Stimulated activated CD8-positive, alpha-beta memory T cell treated with anti-CD3 and anti-CD28 coated beads, Interleukin-12 subunit alpha, Interleukin-12 subunit beta, amount 100 ng/mL, for 1 hour (primary cell): ENCODE data around the gene PLXND1.

ENCODE experiments used
- DNase-seq: peaks from one replicate; pipeline ENCODE4 v3.0.0-alpha.2; 2020; ENCODE audit warnings: low read depth

PLXND1 gene

DNA sequence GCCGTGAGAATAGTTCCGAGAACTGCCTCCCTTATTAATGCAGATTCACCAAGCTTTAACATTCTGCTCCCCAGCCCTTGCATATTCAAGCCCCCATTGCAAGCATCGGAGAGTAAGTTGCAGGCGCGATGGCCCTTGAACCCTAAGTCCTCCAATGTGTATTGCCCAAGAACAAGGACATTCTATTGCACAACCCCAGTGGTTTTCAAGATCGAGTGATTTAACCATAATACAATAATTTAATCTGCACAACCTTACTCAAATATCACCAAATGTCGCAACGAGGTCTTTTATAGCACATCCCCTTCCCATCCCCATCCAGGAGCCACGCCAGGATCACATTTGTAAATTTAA is 21.7 kb upstream of the PLXND1 start:
- DNase-seq, result no peak

DNA sequence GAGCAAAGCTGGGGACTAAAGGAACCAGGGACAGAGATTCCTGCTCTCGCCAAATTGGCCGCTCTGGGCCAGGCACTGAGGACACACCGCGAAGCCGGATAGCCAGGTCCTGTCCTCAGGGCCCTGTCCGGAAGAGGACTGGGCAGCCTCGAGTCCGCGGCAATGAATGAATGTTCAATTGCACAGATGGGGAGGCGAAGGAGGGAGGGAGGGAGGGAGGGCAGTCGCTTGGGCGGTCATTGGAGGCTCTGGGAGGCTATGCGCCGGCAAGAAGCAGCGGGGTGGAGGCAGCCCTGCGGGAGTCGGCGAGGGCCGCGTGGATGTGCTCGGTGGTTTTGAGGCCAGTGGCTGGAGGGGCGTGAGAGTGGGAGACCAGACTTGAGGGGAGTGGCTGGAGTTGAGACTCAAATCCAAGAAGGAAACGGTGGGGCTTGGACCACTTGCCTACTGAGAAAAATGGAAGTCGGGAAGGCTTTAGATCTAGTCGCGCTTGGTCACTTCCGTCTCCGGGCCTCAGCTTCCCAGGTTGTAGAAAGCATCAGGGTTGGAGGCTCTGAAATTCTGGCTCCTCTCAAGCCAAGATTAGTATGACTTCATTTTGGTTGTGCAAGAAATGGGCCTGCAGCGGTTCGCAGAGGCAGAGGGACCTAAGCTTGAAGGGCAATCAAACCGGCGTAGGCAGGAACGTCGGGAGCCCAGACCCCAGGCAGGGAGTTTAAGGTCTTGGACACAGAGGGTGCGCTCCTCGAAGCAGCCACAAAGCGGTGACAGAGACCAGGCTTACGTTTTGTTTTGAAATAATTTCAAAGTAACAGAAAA is 21.1 kb upstream of the PLXND1 start:
- no peak for DNase-seq

DNA sequence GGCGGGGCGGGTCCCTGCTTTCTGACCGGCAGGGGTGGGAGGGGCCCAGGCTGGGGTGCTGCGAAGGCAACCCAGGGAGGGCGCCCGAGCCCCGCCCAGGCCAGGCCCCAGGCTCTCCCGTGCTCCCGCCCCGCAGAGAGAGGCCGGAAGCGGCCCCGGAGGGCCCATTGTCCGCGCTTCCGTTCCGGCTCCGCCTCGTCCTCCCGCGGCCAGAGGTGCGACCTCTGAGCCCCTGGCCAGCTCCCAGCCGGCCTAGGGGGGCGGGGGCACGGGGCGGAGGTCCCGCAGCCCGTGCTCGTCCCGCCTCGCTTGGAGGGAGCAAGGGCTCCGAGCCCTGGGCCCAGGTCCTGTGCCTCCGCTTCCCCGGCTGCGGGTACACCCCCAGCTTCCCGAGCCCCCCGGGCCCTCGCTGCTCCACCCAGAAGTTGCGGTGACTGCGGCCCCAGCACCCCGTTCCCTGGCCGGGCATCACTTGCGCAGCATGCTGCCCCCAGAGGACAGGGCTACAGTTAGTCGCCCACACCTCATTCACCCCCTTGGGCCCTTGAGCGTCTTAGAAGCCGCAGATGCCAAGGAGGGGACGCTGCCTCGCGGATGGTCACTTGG is 20.4 kb upstream of the PLXND1 start:
- no peak for DNase-seq

GRCh38 chr3:129625072-129625874 is 18.8 kb upstream of the PLXND1 start:
- DNase-seq, result no peak

DNA sequence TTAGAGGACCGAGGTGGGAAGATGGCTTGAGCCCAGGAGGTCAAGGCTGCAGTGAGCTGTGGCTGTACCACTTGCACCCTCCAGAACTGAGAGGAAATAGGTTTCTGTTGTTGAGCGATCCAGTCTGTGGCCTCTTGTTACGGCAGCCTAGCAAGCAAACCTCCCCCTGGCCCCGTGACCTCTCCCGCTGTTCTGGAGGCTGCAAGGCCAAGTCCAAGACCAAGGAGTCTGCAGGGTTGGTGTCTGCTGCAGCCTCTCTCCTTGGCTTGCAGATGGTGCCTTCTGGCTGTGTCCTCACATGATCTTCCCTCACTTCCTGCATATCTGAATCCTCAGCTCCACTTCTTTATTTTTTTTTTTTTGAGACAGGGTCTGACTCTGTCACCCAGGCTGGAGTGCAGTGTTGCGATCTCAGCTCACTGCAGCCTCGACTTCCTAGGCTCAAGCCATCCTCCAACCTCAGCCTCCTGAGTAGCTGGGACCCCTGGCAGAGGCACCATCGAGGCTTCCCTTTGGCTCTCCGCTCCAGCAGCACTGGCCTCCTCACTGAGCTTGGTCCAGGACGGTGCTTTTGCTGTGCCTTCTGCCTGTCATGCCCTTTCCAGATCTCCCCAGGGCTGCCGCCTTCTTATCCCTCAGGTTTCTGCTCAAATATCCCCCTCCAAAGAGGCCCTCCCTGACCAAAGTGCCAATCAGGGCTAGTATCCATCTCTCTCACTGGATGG is 18.0 kb upstream of the PLXND1 start:
- DNase-seq, result no peak

- DNase-seq, result no peak
These were observed 17.1 kb upstream of the PLXND1 start for GRCh38 chr3:129623447-129624118.

DNA sequence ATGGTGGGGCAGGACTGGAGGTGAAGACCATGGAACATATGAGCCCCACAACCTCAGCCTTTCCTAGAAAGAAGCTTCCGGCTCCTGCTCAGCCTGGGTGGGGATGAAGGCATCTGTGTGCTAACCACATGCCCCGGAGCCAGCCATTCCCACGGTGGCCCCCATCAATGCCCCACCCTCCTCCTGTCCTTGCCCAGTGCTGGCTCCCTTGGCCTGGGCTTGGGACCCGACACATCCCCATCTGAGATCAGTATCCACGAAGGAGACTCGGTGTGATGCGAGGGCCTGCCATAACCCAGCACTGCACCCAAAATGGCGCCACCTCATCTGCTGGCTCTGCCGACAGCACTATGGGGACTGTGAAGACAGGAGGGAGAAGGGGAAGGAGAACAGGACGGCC is 16.5 kb upstream of the PLXND1 start:
- DNase-seq, result no peak

DNA sequence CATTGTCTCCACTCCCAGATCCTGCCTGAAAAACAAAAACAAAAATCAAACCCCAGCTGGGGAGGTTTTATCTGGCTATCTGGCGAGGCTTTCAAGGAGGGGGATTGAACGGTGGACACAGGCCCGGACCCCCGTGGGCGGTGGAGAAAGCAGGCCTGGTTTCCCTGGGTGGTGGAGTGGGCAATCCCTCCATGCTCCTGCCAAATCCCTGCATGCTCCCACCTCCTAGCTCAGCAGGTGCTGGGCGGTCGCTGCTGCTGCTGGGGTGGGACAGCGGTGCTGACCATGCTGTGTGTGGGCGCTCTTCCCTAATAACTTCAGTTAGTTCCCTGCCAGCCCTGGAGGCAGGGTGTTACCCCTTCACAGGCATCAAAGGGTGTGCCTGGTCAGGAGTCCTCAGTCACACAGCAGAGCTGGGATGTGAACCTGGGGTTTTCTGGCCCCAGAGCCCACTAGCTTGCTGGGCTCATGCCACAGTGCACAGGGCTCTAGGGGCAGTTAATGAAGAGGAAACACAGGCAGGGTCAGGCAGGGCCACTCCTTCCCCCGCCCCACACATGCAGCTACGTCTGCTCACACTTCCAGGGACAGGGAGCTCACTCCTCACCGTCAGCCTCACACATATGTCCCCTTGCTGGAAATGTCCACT is 15.9 kb upstream of the PLXND1 start:
- DNase-seq, result no peak

DNA sequence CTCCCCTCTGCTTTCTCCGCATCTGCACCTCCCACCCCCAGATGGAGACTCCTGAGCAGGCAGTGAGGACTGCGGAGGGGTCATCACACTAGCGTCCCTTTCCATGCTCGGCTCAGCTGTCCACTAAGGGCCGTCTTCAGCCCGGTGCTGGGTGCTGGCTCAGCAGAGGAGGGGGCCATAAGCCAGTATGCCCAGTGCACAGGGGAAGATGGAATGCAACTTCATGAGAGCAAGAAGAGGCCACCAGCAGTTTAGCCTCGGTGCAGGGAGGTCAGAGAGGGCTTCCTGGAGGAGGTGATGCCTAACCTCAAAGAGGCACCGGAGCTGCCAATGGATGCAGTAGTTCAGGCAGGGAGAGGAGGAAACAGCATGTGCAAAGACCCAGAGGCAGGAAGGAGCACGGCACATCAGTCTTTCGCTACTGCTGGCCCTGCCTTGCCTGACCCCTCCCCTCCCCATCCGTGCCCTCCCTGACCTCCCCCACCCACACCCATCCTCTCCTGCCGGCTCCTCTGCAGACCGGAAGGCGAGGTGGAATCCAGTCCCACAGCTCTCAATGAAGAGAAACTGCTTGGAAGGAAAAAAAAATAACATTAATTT is 15.2 kb upstream of the PLXND1 start:
- no peak for DNase-seq

DNA sequence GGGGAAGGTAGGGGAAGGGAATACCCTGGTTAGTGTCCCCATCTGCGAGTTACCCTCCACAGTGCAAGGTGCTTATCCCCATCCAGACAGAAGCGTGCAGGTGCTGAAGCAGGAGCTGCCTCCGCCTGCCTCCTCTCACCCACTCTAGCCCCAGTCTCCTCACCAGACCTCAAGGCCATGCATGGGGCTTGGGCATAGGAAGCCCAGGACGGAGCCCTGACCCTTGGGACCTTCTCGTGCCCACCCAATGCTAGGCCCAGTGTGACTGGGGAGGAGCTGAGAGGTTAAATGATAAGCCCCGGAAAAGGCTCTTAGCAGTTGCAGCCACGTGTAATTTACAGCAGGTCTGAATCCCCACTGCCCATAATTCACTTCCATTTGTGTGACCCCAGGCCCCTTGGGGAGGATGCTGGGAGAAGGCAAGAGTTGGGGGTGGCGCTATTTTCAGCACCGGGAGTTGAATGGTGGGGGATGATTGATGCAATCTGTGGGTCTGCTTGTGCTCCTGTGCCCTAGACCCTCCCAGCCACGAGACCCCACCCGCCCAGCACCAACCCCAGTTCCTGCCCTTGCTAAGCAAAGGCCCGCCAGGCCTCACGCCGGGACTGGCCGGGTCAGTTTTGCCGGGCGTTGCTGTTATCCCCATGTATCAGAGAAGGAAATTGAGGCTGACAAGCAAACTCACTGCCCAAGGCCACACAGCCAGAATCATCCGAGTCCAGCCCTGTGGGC is 14.5 kb upstream of the PLXND1 start:
- no peak for DNase-seq

- no peak for DNase-seq
These were observed 13.3 kb upstream of the PLXND1 start for GRCh38 chr3:129619726-129620162.

- DNase-seq, result no peak
These were observed 12.6 kb upstream of the PLXND1 start for GRCh38 chr3:129618901-129619671.

DNA sequence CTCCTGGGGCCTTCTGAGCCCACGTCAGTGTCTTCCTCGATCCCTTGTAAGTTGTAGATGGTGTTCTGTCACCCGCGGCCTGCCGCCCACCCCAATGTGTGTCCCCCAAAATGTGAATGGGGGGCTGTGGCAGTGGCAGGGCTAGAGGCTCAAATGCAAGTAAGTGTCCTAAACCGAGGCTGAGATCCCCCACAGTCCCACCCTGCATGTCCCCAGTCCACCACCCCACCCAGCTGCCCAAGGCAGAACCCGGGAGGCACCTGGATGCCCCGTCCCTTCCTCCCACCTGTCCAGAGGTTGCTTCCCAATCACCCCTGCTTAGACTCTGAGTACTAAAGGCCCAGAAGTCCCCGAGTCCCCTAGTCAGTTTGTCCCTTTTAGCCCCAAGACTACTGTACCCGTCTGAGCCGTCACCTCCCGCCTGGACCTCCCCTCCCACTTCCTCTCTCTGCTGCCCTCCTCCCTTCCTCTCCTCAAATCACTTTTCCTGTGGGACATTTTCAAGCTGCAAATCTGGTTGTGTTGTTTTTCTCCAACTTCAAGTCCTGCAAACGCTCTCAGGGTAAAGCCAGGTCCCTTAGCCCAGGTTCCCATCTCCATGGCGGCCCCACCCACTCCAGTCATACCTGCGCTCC is 11.8 kb upstream of the PLXND1 start:
- no peak for DNase-seq

DNA sequence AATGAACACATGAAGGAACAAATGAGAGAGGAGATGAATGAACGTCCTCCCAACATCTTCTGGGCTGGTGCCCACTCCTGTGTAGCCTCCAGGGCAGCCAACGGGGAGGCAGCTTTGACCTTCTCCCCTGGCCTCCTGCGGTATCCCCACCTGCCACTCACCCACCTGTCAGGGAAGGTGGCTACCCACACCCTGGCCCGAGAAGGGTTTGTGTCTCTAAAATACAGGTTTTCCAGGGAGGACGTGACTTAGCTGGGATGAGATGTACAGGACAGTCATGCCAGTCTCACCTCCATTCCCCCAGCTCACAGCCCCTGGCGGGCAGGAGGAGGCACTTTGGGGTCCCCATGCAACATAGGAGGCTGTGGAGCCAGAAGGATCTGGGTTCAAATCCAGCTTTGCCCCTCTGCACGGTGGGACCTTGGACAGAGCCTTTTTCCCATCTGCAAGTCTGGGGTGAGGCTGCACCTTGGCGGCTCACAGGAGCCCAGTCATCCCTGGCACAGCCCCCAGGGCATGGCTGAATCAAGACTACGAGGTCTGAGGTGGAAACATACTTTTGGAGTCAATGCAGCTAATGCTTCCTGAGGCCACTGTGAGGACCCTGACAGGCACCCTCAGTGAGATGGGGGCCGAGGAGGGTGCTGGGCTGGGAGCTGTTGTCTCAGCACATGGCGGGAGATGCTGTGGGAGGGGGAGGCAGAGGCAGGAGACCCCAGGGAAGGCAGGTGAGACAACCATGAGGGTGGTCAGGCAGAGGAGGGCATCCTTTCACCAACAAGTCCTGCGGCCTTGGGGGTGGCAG is 11.1 kb upstream of the PLXND1 start:
- no peak for DNase-seq

- no peak for DNase-seq
These were observed 10.2 kb upstream of the PLXND1 start for GRCh38 chr3:129616713-129617112.

- DNase-seq, result no peak
These were observed 9.8 kb upstream of the PLXND1 start for GRCh38 chr3:129616291-129616690.

DNA sequence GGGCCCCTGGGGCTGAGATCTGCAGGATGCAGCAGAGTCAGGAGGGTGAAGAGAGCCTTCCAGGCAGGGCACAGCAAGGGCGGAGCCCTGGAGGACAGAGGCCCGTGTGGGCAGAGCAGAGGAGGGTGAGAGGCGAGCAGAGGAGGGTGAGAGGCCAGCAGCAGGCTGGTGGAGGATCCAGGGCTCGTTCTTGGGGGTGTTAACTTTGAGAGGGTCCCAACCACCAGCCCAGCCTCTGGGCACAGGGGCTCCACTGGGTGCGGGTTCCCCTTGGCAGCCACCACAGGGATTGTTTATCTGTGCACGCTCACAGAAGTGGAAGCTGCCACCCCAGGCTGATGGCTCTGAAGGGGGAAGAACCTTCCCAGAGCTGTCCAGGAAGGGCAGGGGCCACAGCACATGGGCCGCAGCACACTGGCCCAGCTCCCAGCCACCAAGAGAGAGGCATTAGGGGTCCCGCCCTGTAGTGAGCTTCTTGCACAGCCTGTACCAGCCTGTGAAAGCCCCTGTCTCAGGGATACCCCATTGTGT is 9.3 kb upstream of the PLXND1 start:
- DNase-seq, result no peak

GRCh38 chr3:129614927-129615363 is 8.5 kb upstream of the PLXND1 start:
- DNase-seq, result no peak
